Measurements from ENCODE around the gene CDK18. TPM values are rescaled to one million over a fixed set of nuclear protein-coding genes. Genes with fewer than 3 reads are reported as not detected.

The CDK18 gene
- total and polyA plus RNA-seq, 2 donors from 2014 or later = 25.7 to 36.3 TPM

DNA sequence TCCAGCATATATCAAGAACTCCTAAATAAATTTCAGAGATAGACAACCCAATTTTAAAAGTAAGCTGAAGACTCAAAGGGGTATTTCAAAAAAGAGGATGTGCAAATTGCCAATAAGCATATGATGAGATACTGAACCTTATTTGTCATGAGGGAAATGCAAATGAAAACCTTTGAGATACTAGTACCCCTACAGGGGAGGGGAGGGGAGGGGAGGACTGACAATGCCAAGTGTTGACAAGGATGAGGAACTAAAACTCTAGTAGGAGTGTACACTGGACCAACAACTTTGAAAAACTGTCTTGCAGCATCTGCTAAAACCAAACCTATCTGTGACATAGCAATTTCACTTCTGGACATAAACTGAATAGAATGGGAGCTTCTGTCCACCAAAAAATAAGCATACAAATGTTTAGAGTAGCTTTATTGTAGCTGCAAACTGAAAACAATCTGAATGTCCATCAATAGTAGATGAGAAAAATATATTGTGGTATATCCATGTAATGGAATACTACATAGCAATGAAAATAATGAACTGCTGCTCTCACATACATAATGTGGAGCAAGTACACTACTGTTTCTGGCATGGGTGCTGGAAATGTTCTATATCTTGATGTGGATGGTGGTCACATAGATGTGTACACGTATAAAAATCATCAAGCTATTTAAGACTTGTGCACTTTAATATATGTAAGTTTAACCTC is 57.2 kb downstream of the CDK18 start:
- Histone ChIP-seq H3K36me3 (ENCODE audit: control insufficient read depth in 2 of 3, insufficient read depth in 3 of 3, low read length in 3 of 3) (no peaks in the 10 kb centered on the region), H3K27ac (ENCODE audit: low read depth in 2 of 2, low read length in 2 of 2) (no peak overlapping the region), H3K9me3 (ENCODE audit: control insufficient read depth in 2 of 3, insufficient read depth in 1 of 3, low read length in 3 of 3) (peaks cover 0 to 14% (median 3%) of the 10 kb centered on the region in 3 donors), H3K4me1 (ENCODE audit: control insufficient read depth in 2 of 3, insufficient read depth in 2 of 3, low read depth in 1 of 3, low read length in 3 of 3) (no peaks in the 10 kb centered on the region), H3K27me3 (ENCODE audit: control insufficient read depth, insufficient read depth, low read length) (no peaks in the 10 kb centered on the region), H3K4me3 (ENCODE audit: low read length in 3 of 3) (no peak overlapping the region), H3K9ac (ENCODE audit: low read length in 3 of 3) (no peak overlapping the region)
- FAIRE-seq = no peak
- no peak for DNase-seq
- intact Hi-C loops (cut with DNase I) = no loop called here
- TF ChIP-seq, protein P1, sequence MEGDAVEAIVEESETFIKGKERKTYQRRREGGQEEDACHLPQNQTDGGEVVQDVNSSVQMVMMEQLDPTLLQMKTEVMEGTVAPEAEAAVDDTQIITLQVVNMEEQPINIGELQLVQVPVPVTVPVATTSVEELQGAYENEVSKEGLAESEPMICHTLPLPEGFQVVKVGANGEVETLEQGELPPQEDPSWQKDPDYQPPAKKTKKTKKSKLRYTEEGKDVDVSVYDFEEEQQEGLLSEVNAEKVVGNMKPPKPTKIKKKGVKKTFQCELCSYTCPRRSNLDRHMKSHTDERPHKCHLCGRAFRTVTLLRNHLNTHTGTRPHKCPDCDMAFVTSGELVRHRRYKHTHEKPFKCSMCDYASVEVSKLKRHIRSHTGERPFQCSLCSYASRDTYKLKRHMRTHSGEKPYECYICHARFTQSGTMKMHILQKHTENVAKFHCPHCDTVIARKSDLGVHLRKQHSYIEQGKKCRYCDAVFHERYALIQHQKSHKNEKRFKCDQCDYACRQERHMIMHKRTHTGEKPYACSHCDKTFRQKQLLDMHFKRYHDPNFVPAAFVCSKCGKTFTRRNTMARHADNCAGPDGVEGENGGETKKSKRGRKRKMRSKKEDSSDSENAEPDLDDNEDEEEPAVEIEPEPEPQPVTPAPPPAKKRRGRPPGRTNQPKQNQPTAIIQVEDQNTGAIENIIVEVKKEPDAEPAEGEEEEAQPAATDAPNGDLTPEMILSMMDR (IDR thresholded peaks at IDR 0.05; ENCODE audit: borderline replicate concordance, extremely low read depth, insufficient read depth) = no peak

DNA sequence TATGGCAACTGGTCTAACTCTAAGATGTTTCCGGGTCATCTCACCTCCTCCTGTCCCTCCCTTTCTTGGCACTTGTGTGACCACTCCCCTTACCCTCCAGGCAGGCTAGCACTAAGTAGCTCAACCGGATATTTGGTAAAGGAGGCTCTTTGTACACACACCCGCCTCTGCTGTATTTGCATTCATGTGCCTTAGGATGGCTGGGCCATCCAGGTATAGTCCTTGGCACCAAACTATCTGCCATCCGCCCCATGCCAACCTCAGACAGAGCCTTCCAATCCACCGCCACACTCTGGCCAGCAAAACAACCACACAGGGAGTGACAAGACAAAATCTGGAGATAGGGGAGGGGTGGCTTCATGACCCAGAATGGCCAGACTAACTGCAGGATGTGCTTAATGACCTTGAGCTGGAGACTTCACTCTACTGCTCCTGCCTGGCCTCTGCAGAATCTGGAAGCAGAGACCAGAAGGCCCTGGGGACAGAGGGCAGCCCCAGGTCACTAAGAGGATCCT is 59.5 kb downstream of the CDK18 start:
- intact Hi-C loops (cut with DNase I) = no loop called here
- TF ChIP-seq, protein P1 (IDR thresholded peaks at IDR 0.05; ENCODE audit: borderline replicate concordance, extremely low read depth, insufficient read depth) = no peak
- Histone ChIP-seq H3K27me3 (ENCODE audit: control insufficient read depth, insufficient read depth, low read length) (peaks cover 3% of the 10 kb centered on the region), H3K27ac (ENCODE audit: low read depth in 2 of 2, low read length in 2 of 2) (peak overlapping the region in 1 of 2 donors; percentile 11), H3K4me1 (ENCODE audit: control insufficient read depth in 2 of 3, insufficient read depth in 2 of 3, low read depth in 1 of 3, low read length in 3 of 3) (peaks cover 0 to 4% (median 0%) of the 10 kb centered on the region in 3 donors), H3K4me3 (ENCODE audit: low read length in 3 of 3) (no peak overlapping the region), H3K9me3 (ENCODE audit: control insufficient read depth in 2 of 3, insufficient read depth in 1 of 3, low read length in 3 of 3) (peaks cover 0 to 14% (median 3%) of the 10 kb centered on the region in 3 donors), H3K9ac (ENCODE audit: low read length in 3 of 3) (no peak overlapping the region), H3K36me3 (ENCODE audit: control insufficient read depth in 2 of 3, insufficient read depth in 3 of 3, low read length in 3 of 3) (no peaks in the 10 kb centered on the region)
- FAIRE-seq (no peak), DNase-seq (peak in 1 of 5 donors; percentile 19)

DNA sequence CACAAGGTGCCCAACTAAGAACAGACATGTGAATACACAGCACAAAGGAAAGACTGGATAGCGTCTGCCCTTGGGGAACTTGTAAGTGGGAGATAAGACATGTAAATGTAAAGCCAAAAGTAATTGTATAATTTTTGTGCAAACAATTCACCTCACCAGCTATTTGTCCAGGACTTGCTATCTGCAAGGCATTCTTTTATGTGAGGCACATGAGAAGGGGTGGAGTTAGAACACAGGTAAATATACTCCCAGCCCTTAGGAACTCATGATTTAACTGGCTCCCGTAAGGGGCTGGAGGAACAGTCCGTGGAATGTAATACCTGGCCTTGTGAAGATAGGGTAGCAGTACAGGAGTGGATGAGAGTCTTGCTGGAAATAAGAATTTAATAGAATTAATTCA is 61.3 kb downstream of the CDK18 start:
- intact Hi-C loops (cut with DNase I) = no loop called here

More for the DNA sequence above, 61.3 kb downstream of the CDK18 start:
- Histone ChIP-seq H3K36me3 (ENCODE audit: control insufficient read depth in 2 of 3, insufficient read depth in 3 of 3, low read length in 3 of 3) (no peaks in the 10 kb centered on the region), H3K4me3 (ENCODE audit: low read length in 3 of 3) (no peak overlapping the region), H3K9ac (ENCODE audit: low read length in 3 of 3) (no peak overlapping the region), H3K27ac (ENCODE audit: low read depth in 2 of 2, low read length in 2 of 2) (no peak overlapping the region), H3K27me3 (ENCODE audit: control insufficient read depth, insufficient read depth, low read length) (peaks cover 3% of the 10 kb centered on the region), H3K4me1 (ENCODE audit: control insufficient read depth in 2 of 3, insufficient read depth in 2 of 3, low read depth in 1 of 3, low read length in 3 of 3) (peaks cover 0 to 5% (median 0%) of the 10 kb centered on the region in 3 donors), H3K9me3 (ENCODE audit: control insufficient read depth in 2 of 3, insufficient read depth in 1 of 3, low read length in 3 of 3) (peaks cover 0 to 10% (median 3%) of the 10 kb centered on the region in 3 donors)
- TF ChIP-seq, protein P1 (IDR thresholded peaks at IDR 0.05; ENCODE audit: borderline replicate concordance, extremely low read depth, insufficient read depth) = no peak
- DNase-seq (peak in 1 of 5 donors; percentile 6), FAIRE-seq (no peak)
